K562 (cell line): ENCODE data around the gene LRRC39. TPM values are rescaled to one million over a fixed set of nuclear protein-coding genes. Genes with fewer than 3 reads are reported as not detected.

Experiments
- HNRNPLL ChIP-seq: fragments of 200-400 bp; formaldehyde crosslinking; IDR thresholded peaks from 2 replicates; pipeline ENCODE4 v1.6.1; 2017; ENCODE audit warnings: low read length, low read depth, mild to moderate bottlenecking; ENCODE audit not compliant: poor library complexity, severe bottlenecking
- MAFF ChIP-seq: IDR thresholded peaks from 2 replicates; pipeline ENCODE4 v1.6.1; 2012; ENCODE audit warnings: low read length, improper control_type of control experiment
- NFE2L1 ChIP-seq: fragments of 450-650 bp; IDR thresholded peaks from 2 replicates; pipeline ENCODE4 v1.6.1; 2016; ENCODE audit warnings: missing genetic modification characterization, low read depth, mild to moderate bottlenecking, missing compliant biosample characterization, moderate library complexity, borderline replicate concordance
- PHB2 ChIP-seq: fragments of 450-650 bp; IDR thresholded peaks from 2 replicates; pipeline ENCODE4 v1.6.1; 2017; ENCODE audit warnings: low read depth
- RERE ChIP-seq: sonication (generic); formaldehyde crosslinking; IDR thresholded peaks from 2 replicates; pipeline ENCODE4 v1.8.0; 2023; ENCODE audit warnings: missing genetic modification reagents, mild to moderate bottlenecking, borderline replicate concordance
- SMARCA4 ChIP-seq: fragments of 450-650 bp; IDR thresholded peaks from 2 replicates; pipeline ENCODE4 v1.6.1; 2016
- TRIM25 ChIP-seq: fragments of 450-650 bp; IDR thresholded peaks from 2 replicates; pipeline ENCODE4 v1.7.0; 2016; ENCODE audit warnings: borderline replicate concordance
- polyA plus RNA-seq, 8 experiments: library from polyadenylated mRNA; depleted of rRNA in 4 of 8; stranded (reverse) in 5 of 8; unstranded in 3 of 8; fragments of >200 nt; fragmentation: Nextera tagmentation in 2 of 8; fragmentation: Illumina TruSeq in 1 of 8; extraction: Ambion mirVana in 2 of 8; extraction: Trizol in 1 of 8; gene quantifications; 2 replicates each; pipeline versions ENCODE4 v1.2.1 to v1.2.3, GENCODE V29; 2011 to 2014; ENCODE audit warnings: inconsistent platforms in 1 of 8, missing spikeins in 1 of 8
- total RNA-seq, 7 experiments: library from RNA; depleted of rRNA in 6 of 7; stranded (reverse); fragments of >200 nt in 6 of 7; fragmentation: Illumina TruSeq in 2 of 7; extraction: Trizol in 2 of 7; gene quantifications; 2 replicates each; pipeline versions ENCODE4 v1.2.1 to v1.2.3, GENCODE V29; 2011 to 2021; ENCODE audit warnings: low replicate concordance in 1 of 7
- TF ChIP-seq, protein P1 (sequence below): IDR thresholded peaks from 2 replicates; pipeline ENCODE4 v1.6.1; 2016; ENCODE audit warnings: missing genetic modification characterization, missing compliant biosample characterization
- TF ChIP-seq, protein P2 (sequence below): IDR thresholded peaks from 2 replicates; pipeline ENCODE4 v1.6.1; 2014; ENCODE audit warnings: antibody characterized with exemption
- TF ChIP-seq, protein P3 (sequence below): sonication (generic); formaldehyde crosslinking; IDR thresholded peaks from 2 replicates; pipeline ENCODE4 v1.8.0; 2023; ENCODE audit warnings: mild to moderate bottlenecking, missing genetic modification reagents
- TF ChIP-seq, protein P4 (sequence below): fragments of 250-450 bp; sonication (Bioruptor Pico); IDR thresholded peaks from 2 replicates; pipeline ENCODE4 v1.4.0; 2020; ENCODE audit warnings: mild to moderate bottlenecking, moderate library complexity

LRRC39 gene
- total and polyA plus RNA-seq, 9 of the 15 experiments (the other 6 are each of a cell fraction or from before 2014, with no cell fraction given) = 1.00 to 3.1 (median 1.3) TPM

- TF ChIP-seq TRIM25 = no peak
- peak; percentile 53; the same call in 1 of the 2 replicates for TF ChIP-seq SMARCA4
- TF ChIP-seq, protein P1, sequence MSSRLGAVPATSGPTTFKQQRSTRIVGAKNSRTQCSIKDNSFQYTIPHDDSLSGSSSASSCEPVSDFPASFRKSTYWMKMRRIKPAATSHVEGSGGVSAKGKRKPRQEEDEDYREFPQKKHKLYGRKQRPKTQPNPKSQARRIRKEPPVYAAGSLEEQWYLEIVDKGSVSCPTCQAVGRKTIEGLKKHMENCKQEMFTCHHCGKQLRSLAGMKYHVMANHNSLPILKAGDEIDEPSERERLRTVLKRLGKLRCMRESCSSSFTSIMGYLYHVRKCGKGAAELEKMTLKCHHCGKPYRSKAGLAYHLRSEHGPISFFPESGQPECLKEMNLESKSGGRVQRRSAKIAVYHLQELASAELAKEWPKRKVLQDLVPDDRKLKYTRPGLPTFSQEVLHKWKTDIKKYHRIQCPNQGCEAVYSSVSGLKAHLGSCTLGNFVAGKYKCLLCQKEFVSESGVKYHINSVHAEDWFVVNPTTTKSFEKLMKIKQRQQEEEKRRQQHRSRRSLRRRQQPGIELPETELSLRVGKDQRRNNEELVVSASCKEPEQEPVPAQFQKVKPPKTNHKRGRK = no peak
- TF ChIP-seq HNRNPLL = no peak
- no peak for TF ChIP-seq PHB2
- TF ChIP-seq, protein P2, sequence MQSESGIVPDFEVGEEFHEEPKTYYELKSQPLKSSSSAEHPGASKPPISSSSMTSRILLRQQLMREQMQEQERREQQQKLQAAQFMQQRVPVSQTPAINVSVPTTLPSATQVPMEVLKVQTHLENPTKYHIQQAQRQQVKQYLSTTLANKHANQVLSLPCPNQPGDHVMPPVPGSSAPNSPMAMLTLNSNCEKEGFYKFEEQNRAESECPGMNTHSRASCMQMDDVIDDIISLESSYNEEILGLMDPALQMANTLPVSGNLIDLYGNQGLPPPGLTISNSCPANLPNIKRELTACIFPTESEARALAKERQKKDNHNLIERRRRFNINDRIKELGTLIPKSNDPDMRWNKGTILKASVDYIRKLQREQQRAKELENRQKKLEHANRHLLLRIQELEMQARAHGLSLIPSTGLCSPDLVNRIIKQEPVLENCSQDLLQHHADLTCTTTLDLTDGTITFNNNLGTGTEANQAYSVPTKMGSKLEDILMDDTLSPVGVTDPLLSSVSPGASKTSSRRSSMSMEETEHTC = no peak
- no peak for TF ChIP-seq NFE2L1 (tag)
- TF ChIP-seq, protein P3, sequence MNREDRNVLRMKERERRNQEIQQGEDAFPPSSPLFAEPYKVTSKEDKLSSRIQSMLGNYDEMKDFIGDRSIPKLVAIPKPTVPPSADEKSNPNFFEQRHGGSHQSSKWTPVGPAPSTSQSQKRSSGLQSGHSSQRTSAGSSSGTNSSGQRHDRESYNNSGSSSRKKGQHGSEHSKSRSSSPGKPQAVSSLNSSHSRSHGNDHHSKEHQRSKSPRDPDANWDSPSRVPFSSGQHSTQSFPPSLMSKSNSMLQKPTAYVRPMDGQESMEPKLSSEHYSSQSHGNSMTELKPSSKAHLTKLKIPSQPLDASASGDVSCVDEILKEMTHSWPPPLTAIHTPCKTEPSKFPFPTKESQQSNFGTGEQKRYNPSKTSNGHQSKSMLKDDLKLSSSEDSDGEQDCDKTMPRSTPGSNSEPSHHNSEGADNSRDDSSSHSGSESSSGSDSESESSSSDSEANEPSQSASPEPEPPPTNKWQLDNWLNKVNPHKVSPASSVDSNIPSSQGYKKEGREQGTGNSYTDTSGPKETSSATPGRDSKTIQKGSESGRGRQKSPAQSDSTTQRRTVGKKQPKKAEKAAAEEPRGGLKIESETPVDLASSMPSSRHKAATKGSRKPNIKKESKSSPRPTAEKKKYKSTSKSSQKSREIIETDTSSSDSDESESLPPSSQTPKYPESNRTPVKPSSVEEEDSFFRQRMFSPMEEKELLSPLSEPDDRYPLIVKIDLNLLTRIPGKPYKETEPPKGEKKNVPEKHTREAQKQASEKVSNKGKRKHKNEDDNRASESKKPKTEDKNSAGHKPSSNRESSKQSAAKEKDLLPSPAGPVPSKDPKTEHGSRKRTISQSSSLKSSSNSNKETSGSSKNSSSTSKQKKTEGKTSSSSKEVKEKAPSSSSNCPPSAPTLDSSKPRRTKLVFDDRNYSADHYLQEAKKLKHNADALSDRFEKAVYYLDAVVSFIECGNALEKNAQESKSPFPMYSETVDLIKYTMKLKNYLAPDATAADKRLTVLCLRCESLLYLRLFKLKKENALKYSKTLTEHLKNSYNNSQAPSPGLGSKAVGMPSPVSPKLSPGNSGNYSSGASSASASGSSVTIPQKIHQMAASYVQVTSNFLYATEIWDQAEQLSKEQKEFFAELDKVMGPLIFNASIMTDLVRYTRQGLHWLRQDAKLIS = no peak
- TF ChIP-seq, protein P4, sequence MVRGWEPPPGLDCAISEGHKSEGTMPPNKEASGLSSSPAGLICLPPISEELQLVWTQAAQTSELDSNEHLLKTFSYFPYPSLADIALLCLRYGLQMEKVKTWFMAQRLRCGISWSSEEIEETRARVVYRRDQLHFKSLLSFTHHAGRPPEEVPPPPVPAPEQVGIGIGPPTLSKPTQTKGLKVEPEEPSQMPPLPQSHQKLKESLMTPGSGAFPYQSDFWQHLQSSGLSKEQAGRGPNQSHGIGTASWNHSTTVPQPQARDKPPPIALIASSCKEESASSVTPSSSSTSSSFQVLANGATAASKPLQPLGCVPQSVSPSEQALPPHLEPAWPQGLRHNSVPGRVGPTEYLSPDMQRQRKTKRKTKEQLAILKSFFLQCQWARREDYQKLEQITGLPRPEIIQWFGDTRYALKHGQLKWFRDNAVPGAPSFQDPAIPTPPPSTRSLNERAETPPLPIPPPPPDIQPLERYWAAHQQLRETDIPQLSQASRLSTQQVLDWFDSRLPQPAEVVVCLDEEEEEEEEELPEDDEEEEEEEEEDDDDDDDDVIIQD = no peak
- TF ChIP-seq MAFF = no peak
- no peak for TF ChIP-seq RERE (CRISPR knock-in tag)
These were observed 77.9 kb downstream of the LRRC39 start (continued) for GRCh38 chr1:100100202-100100601.
